ENCODE data around the gene GSTO1.

DNA sequence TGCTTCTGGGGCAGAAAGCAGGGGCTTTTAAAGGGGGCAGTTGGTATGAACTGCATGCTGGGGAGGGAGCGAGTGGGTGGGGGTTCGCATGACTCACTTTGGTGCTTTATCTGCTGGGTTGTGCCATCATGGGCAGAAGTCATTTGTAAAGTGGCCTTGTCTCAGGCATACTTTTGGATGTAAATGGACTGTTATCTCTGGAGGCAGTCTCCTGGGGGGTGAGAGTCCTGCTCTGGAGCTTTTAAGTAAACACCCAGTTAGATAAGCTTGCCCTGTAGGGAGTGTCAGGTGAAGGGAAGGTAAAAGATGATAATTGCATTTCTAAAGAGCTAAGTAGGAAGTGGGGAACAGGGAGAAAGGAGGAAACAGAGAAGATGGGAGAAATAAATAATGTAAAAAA is 1.6 kb upstream of the GSTO1 start:
- TF ChIP-seq POLR2A (IDR thresholded peaks at IDR 0.05; ENCODE audit: low read length) (peak; percentile 60), GATA1 (IDR thresholded peaks at IDR 0.05; ENCODE audit: low read depth, low read length) (no peak)
